Vagina (tissue), 2 donors: ENCODE data around the gene SLC17A9. TPM values are rescaled to one million over a fixed set of nuclear protein-coding genes. Genes with fewer than 3 reads are reported as not detected.

ENCODE experiments used
- DNase-seq, 2 donors: peaks; one replicate each; pipeline ENCODE4 v3.0.0-alpha.2; 2017; ENCODE audit errors: extremely low spot score in 2 of 2
- H3K27ac ChIP-seq: fragments of 200-600 bp; sonication (generic); one replicate; pipeline ENCODE4 v1.5.1; 2019
- H3K27me3 ChIP-seq: fragments of 200-600 bp; sonication (generic); one replicate; pipeline ENCODE4 v1.5.1; 2019
- H3K36me3 ChIP-seq, 2 donors: fragments of 200-600 bp; sonication (generic); one replicate each; pipeline ENCODE4 v1.5.1; 2017 to 2019
- H3K4me1 ChIP-seq: fragments of 200-600 bp; sonication (generic); one replicate; pipeline ENCODE4 v1.5.1; 2019
- H3K4me3 ChIP-seq, 2 donors: fragments of 200-600 bp; sonication (generic); 1 replicate in 1 of 2; 2 replicates in 1 of 2; pipeline ENCODE4 v1.5.1; 2016 to 2019
- H3K9me3 ChIP-seq: fragments of 200-600 bp; sonication (generic); one replicate; pipeline ENCODE4 v1.5.1; 2019
- CTCF ChIP-seq, 3 experiments: fragments of 450-650 bp in 2 of 3; fragments of 200-600 bp in 1 of 3; sonication (generic) in 1 of 3; IDR thresholded peaks; one replicate each; pipeline ENCODE4 v1.5.1; 2017 to 2019; ENCODE audit warnings: antibody characterized with exemption in 3 of 3, mild to moderate bottlenecking in 2 of 3, moderate library complexity in 2 of 3
- POLR2A ChIP-seq, 2 donors: fragments of 450-650 bp; IDR thresholded peaks; one replicate each; pipeline ENCODE4 v1.6.1; 2017; ENCODE audit warnings: antibody characterized with exemption in 2 of 2, mild to moderate bottlenecking in 2 of 2, moderate library complexity in 2 of 2
- POLR2AphosphoS5 ChIP-seq, 2 donors: sonication (generic); formaldehyde crosslinking; IDR thresholded peaks; one replicate each; pipeline ENCODE4 v1.9.0; 2017; ENCODE audit warnings: antibody characterized with exemption in 2 of 2, mild to moderate bottlenecking in 2 of 2, low read depth in 1 of 2; ENCODE audit not compliant: insufficient read depth in 1 of 2
- intact Hi-C: fragments of 100-400 bp; cut with DNase I; formaldehyde crosslinking; loops from one replicate; pipeline ENCODE4 v1.15.1; 2023
- total RNA-seq: library from RNA; depleted of rRNA; stranded (reverse); fragments of >200 nt; gene quantifications from one replicate; pipeline ENCODE4 v1.2.3, GENCODE V29; 2016

SLC17A9 gene
- total RNA-seq, 1 donor from 2014 or later = 2.5 TPM

DNA sequence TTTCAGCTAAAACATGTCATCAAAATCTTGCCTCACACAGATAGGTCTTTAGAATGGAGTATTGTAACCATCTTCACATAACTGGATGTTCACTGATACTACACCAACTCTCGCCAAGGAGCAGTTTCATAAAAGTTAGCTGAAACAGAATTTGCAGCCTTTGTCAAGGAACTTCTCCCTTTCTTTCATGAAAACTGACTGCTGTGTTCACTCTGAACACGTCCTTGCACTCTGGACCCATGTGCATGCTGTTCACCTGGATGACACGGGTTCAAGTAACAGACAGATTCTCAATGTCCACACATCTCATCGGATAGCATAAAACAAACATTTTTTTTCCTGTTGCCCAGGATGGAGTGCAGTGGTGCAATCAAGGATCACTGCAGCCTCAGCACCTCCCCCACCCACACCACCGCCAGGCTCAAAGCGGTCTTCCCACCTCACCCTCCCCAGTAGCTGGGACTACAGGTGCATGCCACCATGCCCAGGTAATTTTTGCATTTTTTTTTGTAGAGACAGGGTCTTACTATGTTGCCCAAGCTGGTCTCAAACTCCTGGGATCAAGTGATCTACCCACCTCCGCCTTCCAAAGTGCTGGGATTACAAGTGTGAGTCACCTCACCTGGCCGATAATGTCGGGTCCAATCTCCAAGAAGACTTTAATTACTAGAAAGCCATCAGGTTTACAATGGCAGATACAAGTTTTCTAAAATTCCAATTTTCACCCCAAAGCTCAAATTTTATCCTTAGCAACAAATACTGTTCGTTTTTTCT is 35.6 kb upstream of the SLC17A9 start:
- no peaks in the 10 kb centered on the region for H3K9me3 ChIP-seq
- no peak overlapping the region for H3K4me3 ChIP-seq
- H3K27ac ChIP-seq = no peak overlapping the region
- intact Hi-C loops = no loop called here
- H3K4me1 ChIP-seq = peaks cover 89% of the 10 kb centered on the region
- TF ChIP-seq POLR2A (IDR thresholded peaks at IDR 0.05) = no peak
- TF ChIP-seq POLR2AphosphoS5 (IDR thresholded peaks at IDR 0.05; ENCODE audit: insufficient read depth in 1 of 2, low read depth in 1 of 2) = no peak
- no peak for TF ChIP-seq CTCF (IDR thresholded peaks at IDR 0.05)
- H3K36me3 ChIP-seq = peaks cover 0 to 12% of the 10 kb centered on the region in 2 donors
- no peaks in the 10 kb centered on the region for H3K27me3 ChIP-seq
- DNase-seq = no peak

DNA sequence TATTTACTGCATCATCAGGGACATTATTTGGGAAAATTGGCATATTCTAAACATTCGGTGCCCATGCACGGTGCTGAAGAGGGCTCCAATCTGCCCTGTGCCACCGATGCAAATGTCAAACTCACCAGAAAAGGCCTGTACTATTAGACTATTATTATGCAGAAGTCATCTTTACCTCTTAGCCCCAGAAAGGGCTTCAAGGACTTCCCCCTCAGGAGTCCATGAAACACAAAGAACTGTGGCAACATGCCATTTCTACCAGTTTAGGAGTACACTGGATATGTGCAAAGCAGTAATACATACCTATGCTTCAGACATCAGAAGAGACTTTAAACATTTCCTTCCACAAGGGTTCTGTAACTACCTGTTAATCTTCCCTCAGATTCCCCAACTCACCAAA is 34.8 kb upstream of the SLC17A9 start:
- peaks cover 0 to 6% of the 10 kb centered on the region in 2 donors for H3K36me3 ChIP-seq
- no peak for DNase-seq
- no peak overlapping the region for H3K27ac ChIP-seq
- no peak overlapping the region for H3K4me3 ChIP-seq
- H3K4me1 ChIP-seq = peaks cover 97% of the 10 kb centered on the region
- TF ChIP-seq CTCF (IDR thresholded peaks at IDR 0.05) (no peak), POLR2AphosphoS5 (IDR thresholded peaks at IDR 0.05; ENCODE audit: insufficient read depth in 1 of 2, low read depth in 1 of 2) (no peak), POLR2A (IDR thresholded peaks at IDR 0.05) (no peak)
- no peaks in the 10 kb centered on the region for H3K9me3 ChIP-seq
- H3K27me3 ChIP-seq = no peaks in the 10 kb centered on the region
- intact Hi-C loops = no loop called here

DNA sequence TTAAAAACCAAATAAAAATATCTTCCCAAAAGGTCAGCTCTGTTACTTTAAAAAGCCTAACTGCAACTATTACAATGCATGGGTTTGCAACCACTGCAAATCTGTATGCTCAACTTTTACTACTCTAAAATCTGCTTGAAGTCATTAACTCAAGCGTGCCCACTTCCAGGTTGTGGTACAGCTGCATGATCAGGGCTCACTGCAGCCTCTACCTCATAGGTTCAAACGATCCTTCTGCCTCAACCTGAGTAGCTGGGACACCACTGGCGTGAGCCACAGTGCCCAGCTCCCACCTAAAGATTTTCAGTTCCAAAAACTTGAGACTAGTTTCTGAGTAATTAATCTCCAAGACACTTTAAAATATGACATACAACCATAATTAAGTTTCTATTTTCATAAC is 34.4 kb upstream of the SLC17A9 start:
- H3K27ac ChIP-seq = no peak overlapping the region
- DNase-seq = no peak
- TF ChIP-seq CTCF (IDR thresholded peaks at IDR 0.05) (no peak), POLR2A (IDR thresholded peaks at IDR 0.05) (no peak), POLR2AphosphoS5 (IDR thresholded peaks at IDR 0.05; ENCODE audit: insufficient read depth in 1 of 2, low read depth in 1 of 2) (no peak)
- no peaks in the 10 kb centered on the region for H3K9me3 ChIP-seq
- no peak overlapping the region for H3K4me3 ChIP-seq
- peaks cover 98% of the 10 kb centered on the region for H3K4me1 ChIP-seq
- H3K27me3 ChIP-seq = no peaks in the 10 kb centered on the region
- intact Hi-C loops = no loop called here
- H3K36me3 ChIP-seq = peaks cover 0 to 2% of the 10 kb centered on the region in 2 donors

- Histone ChIP-seq H3K27ac (no peak overlapping the region), H3K4me3 (no peak overlapping the region), H3K4me1 (peaks cover 98% of the 10 kb centered on the region), H3K36me3 (no peaks in the 10 kb centered on the region), H3K9me3 (no peaks in the 10 kb centered on the region), H3K27me3 (no peaks in the 10 kb centered on the region)
- DNase-seq = no peak
- intact Hi-C loops = no loop called here
- TF ChIP-seq CTCF (IDR thresholded peaks at IDR 0.05) = no peak
- no peak for TF ChIP-seq POLR2AphosphoS5 (IDR thresholded peaks at IDR 0.05; ENCODE audit: insufficient read depth in 1 of 2, low read depth in 1 of 2)
Observed at GRCh38 chr20:62918831-62919230, 33.7 kb upstream of the SLC17A9 start.

- TF ChIP-seq POLR2AphosphoS5 (IDR thresholded peaks at IDR 0.05; ENCODE audit: insufficient read depth in 1 of 2, low read depth in 1 of 2) (no peak), POLR2A (IDR thresholded peaks at IDR 0.05) (no peak), CTCF (IDR thresholded peaks at IDR 0.05) (no peak)
- H3K4me1 ChIP-seq = peaks cover 98% of the 10 kb centered on the region
- H3K4me3 ChIP-seq = no peak overlapping the region
- H3K27ac ChIP-seq = no peak overlapping the region
- DNase-seq = no peak
- no peaks in the 10 kb centered on the region for H3K9me3 ChIP-seq
- H3K36me3 ChIP-seq = no peaks in the 10 kb centered on the region
- no peaks in the 10 kb centered on the region for H3K27me3 ChIP-seq
- intact Hi-C loops = no loop called here
Observed at GRCh38 chr20:62920039-62920645, 32.4 kb upstream of the SLC17A9 start.
